ENCODE results near the gene MYRFL.

Gene MYRFL

DNA sequence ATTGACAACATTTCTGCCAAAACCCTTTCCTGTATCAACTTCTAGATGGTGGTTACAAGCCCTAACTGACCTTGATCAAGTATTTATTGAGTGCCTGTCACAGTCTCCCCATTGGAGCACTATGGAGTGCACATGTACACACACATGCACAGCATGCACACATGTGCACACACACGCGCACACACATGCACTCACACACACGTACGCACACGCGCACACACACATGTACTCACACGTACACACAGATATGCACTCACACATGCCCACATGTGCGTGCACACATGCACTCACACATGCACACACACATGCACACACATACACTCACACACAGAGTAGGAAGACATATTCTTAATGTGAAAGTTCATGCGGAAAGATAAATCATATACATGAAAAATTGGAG, 43.7 kb downstream of the MYRFL start:
- Histone ChIP-seq H2BK12ac (ENCODE audit: low read length) (no peak overlapping the region), H3K14ac (ENCODE audit: low read length) (peak overlapping the region; percentile 49), H4K8ac (ENCODE audit: low read depth, low read length) (no peak overlapping the region), H3K4ac (ENCODE audit: low read length) (no peak overlapping the region), H2BK15ac (ENCODE audit: low read length) (no peak overlapping the region), H2BK120ac (ENCODE audit: low read depth, low read length) (no peak overlapping the region), H3K23ac (ENCODE audit: low read depth, low read length, poor library complexity) (no peak overlapping the region), H3K79me1 (ENCODE audit: low read depth, low read length) (no peaks in the 10 kb centered on the region), H2AK5ac (ENCODE audit: low read depth, low read length) (no peak overlapping the region), H4K91ac (ENCODE audit: low read depth, low read length, poor library complexity) (no peak overlapping the region), H3K27me3 (ENCODE audit: control insufficient read depth in 3 of 3, insufficient read depth in 3 of 3, low read depth in 1 of 3, low read length in 3 of 3) (no peaks in the 10 kb centered on the region), H3K4me2 (ENCODE audit: insufficient read depth, low read length, poor library complexity, severe bottlenecking) (no peak overlapping the region), H2BK5ac (ENCODE audit: low read length) (no peak overlapping the region), H2AFZ (ENCODE audit: low read length) (no peak overlapping the region), H3K9ac (ENCODE audit: low read depth, low read length, poor library complexity) (no peak overlapping the region), H3K27ac (replicated peaks; ENCODE audit: low read length) (no peak overlapping the region), H3K4me3 (ENCODE audit: low read length in 2 of 2) (peak overlapping the region in 1 of 2 donors; percentile 72), H3K36me3 (replicated peaks in 1 of 2; ENCODE audit: control insufficient read depth in 2 of 2, insufficient read depth in 2 of 2, low read length in 2 of 2) (no peaks in the 10 kb centered on the region), H3K9me3 (replicated peaks in 1 of 2; ENCODE audit: control insufficient read depth in 2 of 2, insufficient read depth in 1 of 2, low read depth in 1 of 2, low read length in 2 of 2) (peaks cover 0 to 2% of the 10 kb centered on the region in 2 donors), H3K4me1 (ENCODE audit: control insufficient read depth in 2 of 2, insufficient read depth in 1 of 2, low read depth in 1 of 2, low read length in 2 of 2) (no peaks in the 10 kb centered on the region), H3K18ac (ENCODE audit: low read length) (no peak overlapping the region)
- WGBS, 2 donors (ENCODE audit: extremely low coverage in 2 of 2, insufficient read length in 2 of 2, insufficient replicate concordance in 1 of 2), result no CpG with 5 or more reads among the region's 9 CpGs
- DNase-seq (ENCODE audit: low spot score), result no peak

DNA sequence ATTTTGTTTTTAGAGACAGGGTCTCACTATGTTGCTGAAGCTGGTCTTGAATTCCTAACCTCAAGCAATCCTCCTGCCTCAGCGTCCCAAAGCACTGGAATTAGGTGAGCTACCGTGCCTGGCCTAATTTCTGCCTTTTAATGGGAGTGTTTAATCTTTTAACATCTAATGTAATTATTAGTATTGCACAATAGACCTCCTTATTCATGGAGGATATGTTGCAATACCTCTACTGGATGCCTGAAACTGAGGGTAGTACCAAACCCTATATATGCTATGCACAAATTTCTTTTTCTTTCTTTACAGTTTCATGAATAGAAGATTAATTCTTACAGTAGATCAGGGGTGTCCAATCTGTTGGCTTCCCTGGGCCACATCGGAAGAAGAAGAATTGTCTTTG, 47.8 kb downstream of the MYRFL start:
- H3K9me3 ChIP-seq (replicated peaks in 1 of 2; ENCODE audit: control insufficient read depth in 2 of 2, insufficient read depth in 1 of 2, low read depth in 1 of 2, low read length in 2 of 2), result peaks cover 0 to 2% of the 10 kb centered on the region in 2 donors
- no peak overlapping the region for H3K23ac ChIP-seq (ENCODE audit: low read depth, low read length, poor library complexity)
- H4K91ac ChIP-seq (ENCODE audit: low read depth, low read length, poor library complexity), result no peak overlapping the region
- no peaks in the 10 kb centered on the region for H3K79me1 ChIP-seq (ENCODE audit: low read depth, low read length)
- H3K4me3 ChIP-seq (ENCODE audit: low read length in 2 of 2), result no peak overlapping the region
- no peak overlapping the region for H3K4ac ChIP-seq (ENCODE audit: low read length)
- H3K36me3 ChIP-seq (replicated peaks in 1 of 2; ENCODE audit: control insufficient read depth in 2 of 2, insufficient read depth in 2 of 2, low read length in 2 of 2), result no peaks in the 10 kb centered on the region
- no peak overlapping the region for H2BK5ac ChIP-seq (ENCODE audit: low read length)
- H3K14ac ChIP-seq (ENCODE audit: low read length), result no peak overlapping the region
- H2AFZ ChIP-seq (ENCODE audit: low read length), result no peak overlapping the region
- H2BK12ac ChIP-seq (ENCODE audit: low read length), result no peak overlapping the region
- H3K27ac ChIP-seq (replicated peaks; ENCODE audit: low read length), result no peak overlapping the region
- DNase-seq (ENCODE audit: low spot score), result no peak
- no peaks in the 10 kb centered on the region for H3K4me1 ChIP-seq (ENCODE audit: control insufficient read depth in 2 of 2, insufficient read depth in 1 of 2, low read depth in 1 of 2, low read length in 2 of 2)
- H3K9ac ChIP-seq (ENCODE audit: low read depth, low read length, poor library complexity), result no peak overlapping the region
- WGBS, 2 donors (ENCODE audit: extremely low coverage in 2 of 2, insufficient read length in 2 of 2, insufficient replicate concordance in 1 of 2), result no CpG with 5 or more reads among the region's 3 CpGs
- H3K27me3 ChIP-seq (ENCODE audit: control insufficient read depth in 3 of 3, insufficient read depth in 3 of 3, low read depth in 1 of 3, low read length in 3 of 3), result no peaks in the 10 kb centered on the region
- H3K4me2 ChIP-seq (ENCODE audit: insufficient read depth, low read length, poor library complexity, severe bottlenecking), result no peak overlapping the region
- no peak overlapping the region for H2BK15ac ChIP-seq (ENCODE audit: low read length)
- H3K18ac ChIP-seq (ENCODE audit: low read length), result no peak overlapping the region
- H4K8ac ChIP-seq (ENCODE audit: low read depth, low read length), result no peak overlapping the region
- no peak overlapping the region for H2AK5ac ChIP-seq (ENCODE audit: low read depth, low read length)
- no peak overlapping the region for H2BK120ac ChIP-seq (ENCODE audit: low read depth, low read length)

DNA sequence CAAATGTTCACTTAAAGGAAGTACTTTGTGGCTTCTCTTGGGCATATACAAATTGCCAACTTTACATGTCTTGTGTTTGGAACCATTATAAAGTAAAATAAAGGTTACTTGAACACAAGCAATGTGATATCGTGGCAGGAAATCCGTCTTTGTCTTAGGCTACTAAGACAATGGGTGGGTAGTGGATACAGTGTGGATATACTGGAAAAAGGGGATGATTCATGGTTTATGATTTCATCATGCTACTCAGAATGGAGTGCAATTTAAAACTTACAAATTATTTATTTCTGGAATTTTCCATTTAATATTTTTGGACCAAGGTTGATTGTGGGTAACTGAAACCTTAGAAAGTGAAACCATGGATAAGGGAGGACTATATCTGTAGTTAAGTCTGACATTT, 48.4 kb downstream of the MYRFL start:
- H2BK12ac ChIP-seq (ENCODE audit: low read length), result no peak overlapping the region
- no peaks in the 10 kb centered on the region for H3K4me1 ChIP-seq (ENCODE audit: control insufficient read depth in 2 of 2, insufficient read depth in 1 of 2, low read depth in 1 of 2, low read length in 2 of 2)
- no peak overlapping the region for H3K4me2 ChIP-seq (ENCODE audit: insufficient read depth, low read length, poor library complexity, severe bottlenecking)
- no peak overlapping the region for H2BK15ac ChIP-seq (ENCODE audit: low read length)
- no peak overlapping the region for H3K18ac ChIP-seq (ENCODE audit: low read length)
- no peak overlapping the region for H3K23ac ChIP-seq (ENCODE audit: low read depth, low read length, poor library complexity)
- H3K36me3 ChIP-seq (replicated peaks in 1 of 2; ENCODE audit: control insufficient read depth in 2 of 2, insufficient read depth in 2 of 2, low read length in 2 of 2), result no peaks in the 10 kb centered on the region
- no peaks in the 10 kb centered on the region for H3K27me3 ChIP-seq (ENCODE audit: control insufficient read depth in 3 of 3, insufficient read depth in 3 of 3, low read depth in 1 of 3, low read length in 3 of 3)
- H3K4ac ChIP-seq (ENCODE audit: low read length), result no peak overlapping the region
- H3K4me3 ChIP-seq (ENCODE audit: low read length in 2 of 2), result no peak overlapping the region
- DNase-seq (ENCODE audit: low spot score), result no peak
- peaks cover 0 to 2% of the 10 kb centered on the region in 2 donors for H3K9me3 ChIP-seq (replicated peaks in 1 of 2; ENCODE audit: control insufficient read depth in 2 of 2, insufficient read depth in 1 of 2, low read depth in 1 of 2, low read length in 2 of 2)
- H3K79me1 ChIP-seq (ENCODE audit: low read depth, low read length), result no peaks in the 10 kb centered on the region
- no peak overlapping the region for H3K9ac ChIP-seq (ENCODE audit: low read depth, low read length, poor library complexity)
- H3K14ac ChIP-seq (ENCODE audit: low read length), result no peak overlapping the region
- H2BK120ac ChIP-seq (ENCODE audit: low read depth, low read length), result no peak overlapping the region
- H2BK5ac ChIP-seq (ENCODE audit: low read length), result no peak overlapping the region
- H2AFZ ChIP-seq (ENCODE audit: low read length), result no peak overlapping the region
- no peak overlapping the region for H2AK5ac ChIP-seq (ENCODE audit: low read depth, low read length)
- H3K27ac ChIP-seq (replicated peaks; ENCODE audit: low read length), result no peak overlapping the region
- no peak overlapping the region for H4K8ac ChIP-seq (ENCODE audit: low read depth, low read length)
- H4K91ac ChIP-seq (ENCODE audit: low read depth, low read length, poor library complexity), result no peak overlapping the region
- WGBS, 2 donors (ENCODE audit: extremely low coverage in 2 of 2, insufficient read length in 2 of 2, insufficient replicate concordance in 1 of 2), result no CpG with 5 or more reads among the region's 2 CpGs

DNA sequence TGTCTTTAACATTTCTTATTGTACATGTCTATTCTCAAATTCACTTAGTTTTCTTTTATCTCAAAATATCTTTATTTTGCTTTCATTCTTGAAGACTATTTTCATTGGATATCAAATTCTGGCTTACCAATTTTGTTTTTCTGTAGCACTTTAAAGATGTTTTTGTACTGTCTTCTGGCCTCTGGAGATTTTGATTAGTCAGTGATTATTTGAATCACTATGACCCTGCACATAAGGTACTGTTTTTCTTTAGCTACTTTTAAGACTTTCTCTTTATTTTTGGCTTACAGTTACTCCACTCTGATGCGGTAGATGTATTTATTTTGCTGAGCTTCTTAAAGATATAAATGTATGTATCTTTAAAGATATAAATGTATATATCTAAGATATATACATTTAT, 49.6 kb downstream of the MYRFL start:
- Histone ChIP-seq H2BK12ac (ENCODE audit: low read length) (no peak overlapping the region), H3K79me1 (ENCODE audit: low read depth, low read length) (no peaks in the 10 kb centered on the region), H3K4me1 (ENCODE audit: control insufficient read depth in 2 of 2, insufficient read depth in 1 of 2, low read depth in 1 of 2, low read length in 2 of 2) (no peaks in the 10 kb centered on the region), H2AK5ac (ENCODE audit: low read depth, low read length) (no peak overlapping the region), H3K4me3 (ENCODE audit: low read length in 2 of 2) (no peak overlapping the region), H4K8ac (ENCODE audit: low read depth, low read length) (no peak overlapping the region), H2BK15ac (ENCODE audit: low read length) (no peak overlapping the region), H2BK120ac (ENCODE audit: low read depth, low read length) (no peak overlapping the region), H4K91ac (ENCODE audit: low read depth, low read length, poor library complexity) (no peak overlapping the region), H3K4me2 (ENCODE audit: insufficient read depth, low read length, poor library complexity, severe bottlenecking) (no peak overlapping the region), H3K9ac (ENCODE audit: low read depth, low read length, poor library complexity) (no peak overlapping the region), H3K27me3 (ENCODE audit: control insufficient read depth in 3 of 3, insufficient read depth in 3 of 3, low read depth in 1 of 3, low read length in 3 of 3) (no peaks in the 10 kb centered on the region), H3K18ac (ENCODE audit: low read length) (no peak overlapping the region), H2AFZ (ENCODE audit: low read length) (no peak overlapping the region), H2BK5ac (ENCODE audit: low read length) (no peak overlapping the region), H3K23ac (ENCODE audit: low read depth, low read length, poor library complexity) (no peak overlapping the region), H3K36me3 (replicated peaks in 1 of 2; ENCODE audit: control insufficient read depth in 2 of 2, insufficient read depth in 2 of 2, low read length in 2 of 2) (no peaks in the 10 kb centered on the region), H3K4ac (ENCODE audit: low read length) (no peak overlapping the region), H3K14ac (ENCODE audit: low read length) (no peak overlapping the region), H3K27ac (replicated peaks; ENCODE audit: low read length) (no peak overlapping the region), H3K9me3 (replicated peaks in 1 of 2; ENCODE audit: control insufficient read depth in 2 of 2, insufficient read depth in 1 of 2, low read depth in 1 of 2, low read length in 2 of 2) (no peaks in the 10 kb centered on the region)
- WGBS, 2 donors (ENCODE audit: extremely low coverage in 2 of 2, insufficient read length in 2 of 2, insufficient replicate concordance in 1 of 2), result no CpG with 5 or more reads among the region's 1 CpG
- DNase-seq (ENCODE audit: low spot score), result no peak
